ENCODE measurements around the gene PAX6.
A peak's percentile ranks its signal among the peaks of the same experiment; 100 is the strongest.

PAX6 gene

DNA sequence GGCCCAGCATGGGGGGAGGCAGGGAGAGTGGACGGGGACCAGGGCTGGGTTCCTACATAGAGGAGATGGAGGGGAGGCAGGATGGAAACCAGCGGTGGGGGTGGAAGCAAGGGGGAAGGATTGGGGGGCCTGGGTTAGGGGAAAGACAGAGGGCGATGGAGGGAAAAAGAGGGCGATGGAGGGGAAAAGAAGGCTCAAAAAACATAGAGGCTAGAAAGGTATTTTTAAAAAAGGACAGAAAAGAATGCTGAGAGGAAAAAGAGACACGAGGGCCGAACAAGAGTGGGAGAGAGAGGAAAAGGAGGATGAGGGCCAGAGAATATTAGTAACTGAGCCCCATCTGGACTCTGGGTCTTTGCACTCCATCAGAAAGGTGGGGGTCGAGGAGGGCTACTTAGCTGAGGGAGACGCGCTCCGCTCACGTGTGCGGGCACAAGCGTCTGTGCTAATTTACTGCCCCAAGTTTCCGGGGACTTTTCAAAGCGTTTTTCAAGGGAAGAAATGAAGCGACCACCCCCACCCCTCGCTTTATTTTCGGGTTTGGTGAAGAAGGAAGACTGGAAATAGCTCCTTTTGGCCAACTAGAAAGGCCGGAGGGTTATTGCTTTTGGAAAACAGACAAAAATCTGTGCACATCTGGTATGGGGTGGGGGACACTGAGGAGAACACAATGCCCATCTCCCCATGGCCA is 14.5 kb downstream of the PAX6 start:
- FAIRE-seq: no peak

DNA sequence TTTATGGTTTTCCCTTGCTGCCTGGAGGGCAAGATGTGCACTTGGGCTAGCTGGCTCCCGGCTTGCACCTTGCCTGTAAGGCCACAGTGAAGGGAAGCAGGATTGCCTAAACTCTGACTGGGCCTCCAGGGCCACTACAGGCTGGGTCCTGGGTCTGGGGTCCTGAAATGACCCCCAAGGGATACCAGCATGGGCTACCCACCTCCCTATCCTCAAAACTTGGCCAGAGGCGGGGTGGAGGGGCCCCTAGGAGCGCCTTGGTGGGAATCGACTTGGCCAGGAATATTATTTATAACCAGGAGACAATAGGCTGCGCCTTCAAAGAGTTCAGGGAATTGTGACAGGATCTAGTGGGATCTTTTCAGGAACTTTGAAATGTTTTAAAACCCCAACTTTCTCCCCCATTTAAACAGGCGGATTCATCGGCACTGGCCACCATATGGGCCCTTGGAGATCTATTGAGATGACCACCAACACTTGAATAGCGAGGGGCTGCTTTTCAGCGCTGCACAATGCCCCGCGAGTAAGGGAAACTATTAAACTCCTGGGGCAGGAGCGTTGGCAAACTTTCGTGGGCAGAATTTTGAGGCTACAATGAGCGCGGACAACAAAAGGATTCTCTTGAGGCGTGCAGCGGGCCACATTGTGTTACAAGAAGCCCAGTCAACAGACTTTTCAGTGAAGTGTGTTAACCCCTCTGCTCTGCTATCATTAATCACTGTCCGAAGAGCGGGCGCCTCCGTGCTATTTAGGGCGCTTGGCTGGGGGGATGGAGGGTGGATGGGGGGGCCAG is 15.2 kb downstream of the PAX6 start:
- FAIRE-seq: no peak

DNA sequence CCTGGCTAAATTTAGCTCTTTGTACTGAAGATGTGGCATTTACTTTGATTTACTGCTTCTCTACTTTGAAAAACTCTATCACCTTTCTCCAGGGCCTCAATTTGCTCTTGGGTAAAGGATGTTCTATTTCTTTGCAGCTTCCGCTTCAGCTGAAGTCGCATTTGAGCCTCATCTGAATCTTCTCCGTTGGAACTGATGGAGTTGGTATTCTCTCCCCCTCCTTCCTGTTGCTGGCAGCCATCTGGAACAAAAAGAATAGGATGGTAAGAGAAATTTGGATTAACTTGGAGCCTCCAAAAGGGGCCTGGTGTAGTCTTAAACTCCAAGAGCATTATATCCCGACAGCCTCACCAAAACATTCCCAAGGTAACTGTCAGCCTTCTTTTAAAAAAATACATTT is 16.6 kb downstream of the PAX6 start:
- FAIRE-seq: no peak

DNA sequence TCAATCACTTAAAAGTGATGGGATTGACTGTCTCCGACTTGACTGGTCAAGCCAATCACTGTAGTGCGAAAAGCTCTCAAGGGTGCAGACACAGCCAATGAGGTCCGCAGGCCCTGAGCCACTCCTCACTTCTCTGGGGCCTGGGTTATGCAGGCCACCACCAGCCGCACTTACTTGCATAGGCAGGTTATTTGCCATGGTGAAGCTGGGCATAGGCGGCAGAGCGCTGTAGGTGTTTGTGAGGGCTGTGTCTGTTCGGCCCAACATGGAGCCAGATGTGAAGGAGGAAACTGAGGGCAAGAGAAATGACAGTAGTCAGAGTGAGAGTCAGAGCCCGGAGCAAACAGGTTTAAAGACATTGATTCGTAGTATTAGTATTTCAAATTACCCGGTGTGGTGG is 17.9 kb downstream of the PAX6 start:
- no peak for FAIRE-seq

DNA sequence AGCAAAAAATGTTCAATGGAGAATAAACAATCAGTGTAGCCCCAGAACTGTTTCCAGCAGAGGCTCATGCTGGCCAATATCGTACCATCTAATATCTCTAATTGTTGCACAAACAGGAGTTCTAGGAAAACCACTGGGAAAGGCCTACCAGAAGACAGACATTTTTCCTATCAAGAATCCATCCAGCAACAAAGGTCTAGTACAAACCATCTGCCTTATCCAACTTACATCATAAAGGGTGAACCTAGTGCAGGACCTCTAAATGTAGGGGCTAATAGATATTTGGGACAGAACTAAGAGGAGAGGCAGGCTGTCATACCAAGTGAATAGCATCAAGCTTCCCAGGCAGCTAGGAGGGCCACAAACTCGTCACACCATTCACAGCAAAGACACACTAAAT is 18.7 kb downstream of the PAX6 start:
- no peak for FAIRE-seq

DNA sequence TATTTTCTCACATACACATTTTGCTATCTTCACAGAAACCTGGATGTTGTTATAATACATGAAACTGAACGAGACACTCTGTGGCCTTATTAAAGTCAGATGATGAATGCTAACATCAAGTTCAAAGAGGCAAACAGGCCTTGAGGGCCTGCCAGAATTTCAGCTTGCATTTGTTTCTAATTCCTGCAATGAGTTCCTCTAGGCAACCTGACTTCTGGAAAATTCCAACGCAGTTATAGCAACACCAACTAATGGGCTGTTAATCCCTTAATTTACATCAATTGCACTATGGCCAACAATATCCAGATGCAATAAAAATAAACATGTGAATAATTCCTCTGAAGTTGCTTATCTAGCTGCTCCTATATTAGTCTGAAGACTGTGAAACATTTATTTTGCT is 19.1 kb downstream of the PAX6 start:
- FAIRE-seq: no peak

DNA sequence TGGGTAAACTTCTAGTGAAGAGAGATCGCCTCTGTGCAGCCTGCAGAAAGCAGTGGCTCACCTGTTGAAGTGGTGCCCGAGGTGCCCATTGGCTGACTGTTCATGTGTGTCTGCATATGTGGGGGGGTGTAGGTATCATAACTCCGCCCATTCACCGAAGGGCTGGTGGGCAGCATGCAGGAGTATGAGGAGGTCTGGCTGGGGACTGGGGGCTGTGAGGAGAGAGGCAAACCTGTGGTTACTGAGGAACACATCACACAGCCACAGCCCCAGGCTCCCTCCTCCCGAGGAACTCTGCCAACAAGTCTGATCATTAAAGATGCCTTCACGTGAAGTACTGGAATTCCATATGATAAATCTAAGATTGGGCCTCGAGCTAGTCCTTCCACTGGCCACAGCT is 20.5 kb downstream of the PAX6 start:
- no peak for FAIRE-seq

DNA sequence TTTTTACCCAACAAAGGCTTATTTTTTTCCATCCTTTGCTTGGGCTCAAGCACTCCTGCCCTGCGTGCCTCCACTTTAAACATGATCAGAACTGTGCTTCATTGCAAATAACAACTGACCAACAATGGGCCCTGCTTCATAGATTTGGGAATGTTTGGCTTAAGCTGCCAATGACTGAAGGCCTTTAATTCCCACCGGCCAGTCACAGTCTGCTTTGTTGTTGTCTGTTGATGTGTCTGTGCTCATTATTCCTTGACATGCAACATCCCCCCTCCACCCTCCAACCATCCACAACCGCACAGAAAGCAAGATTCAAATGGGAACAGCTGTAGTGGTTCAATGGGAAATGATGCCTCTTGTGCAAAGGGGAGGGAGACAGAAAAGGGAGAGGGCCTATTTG is 23.0 kb downstream of the PAX6 start:
- FAIRE-seq: no peak

DNA sequence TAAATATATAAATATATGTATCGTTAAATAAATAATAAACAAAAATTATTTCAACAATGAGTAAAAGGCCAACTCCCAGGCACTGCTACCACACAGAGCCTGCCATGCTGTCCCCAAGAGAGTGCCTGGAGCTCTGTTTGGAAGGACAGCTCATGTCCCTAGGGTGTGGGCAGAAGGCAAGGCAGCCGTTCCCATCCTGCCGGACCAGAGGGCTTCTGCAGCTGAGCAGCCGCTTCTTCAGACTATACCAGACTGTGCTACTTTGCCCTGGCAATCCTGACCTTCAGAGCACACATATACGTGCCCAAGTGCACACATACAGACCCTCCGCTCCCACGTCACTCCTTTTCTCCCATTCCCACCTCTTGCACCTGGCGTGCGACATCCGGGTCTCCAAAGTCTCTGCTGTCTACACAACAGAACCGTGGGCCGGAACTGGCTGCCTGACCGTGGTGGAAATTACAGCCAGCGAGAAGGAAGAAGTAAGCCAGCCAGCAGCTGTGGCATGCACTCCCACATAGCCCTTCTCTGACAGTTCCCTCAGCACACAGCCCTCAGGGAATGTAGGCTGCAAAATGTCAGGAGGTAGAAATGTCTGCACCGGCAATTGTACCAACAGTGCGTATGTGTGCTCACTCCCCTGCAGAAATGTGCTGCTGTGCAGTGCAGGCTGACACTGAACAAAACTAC is 24.0 kb downstream of the PAX6 start:
- no peak for FAIRE-seq

DNA sequence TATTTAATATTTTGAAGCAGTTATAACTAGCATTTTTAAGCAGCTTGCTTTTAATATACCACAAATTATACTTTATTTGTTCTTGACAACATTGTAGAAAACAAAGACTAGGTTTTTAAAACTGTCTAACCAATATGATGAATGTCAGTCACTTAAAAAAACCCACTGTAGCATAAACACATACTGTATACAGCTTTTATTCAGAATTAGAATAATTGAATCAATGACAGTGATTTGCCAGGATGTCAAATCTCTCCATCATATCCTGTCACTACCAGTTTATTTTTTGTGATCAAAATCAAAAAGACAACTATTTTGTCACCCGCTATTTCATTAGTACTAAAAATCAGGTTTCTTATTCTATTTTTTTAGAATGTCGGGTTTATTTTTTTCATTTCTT is 26.5 kb downstream of the PAX6 start:
- FAIRE-seq: no peak

DNA sequence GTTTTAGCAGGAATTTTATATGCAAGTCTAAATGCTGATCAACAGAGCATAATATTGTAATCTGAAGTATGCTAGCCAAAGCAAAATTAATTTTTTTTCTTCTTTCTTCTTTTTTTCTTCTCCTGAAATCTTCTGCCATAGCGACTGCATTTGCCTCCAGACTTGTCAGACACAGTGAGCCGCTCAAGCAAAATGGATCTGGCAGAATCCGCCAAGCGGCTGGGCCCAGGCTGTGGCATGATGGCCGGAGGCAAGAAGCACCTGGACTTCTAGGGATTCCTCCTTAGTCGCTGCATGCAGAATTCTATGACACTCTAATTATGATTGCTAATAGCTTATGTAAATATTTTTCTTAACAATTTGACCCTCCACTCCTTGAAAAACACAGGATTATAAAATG is 27.9 kb downstream of the PAX6 start:
- FAIRE-seq: peak; percentile 53

DNA sequence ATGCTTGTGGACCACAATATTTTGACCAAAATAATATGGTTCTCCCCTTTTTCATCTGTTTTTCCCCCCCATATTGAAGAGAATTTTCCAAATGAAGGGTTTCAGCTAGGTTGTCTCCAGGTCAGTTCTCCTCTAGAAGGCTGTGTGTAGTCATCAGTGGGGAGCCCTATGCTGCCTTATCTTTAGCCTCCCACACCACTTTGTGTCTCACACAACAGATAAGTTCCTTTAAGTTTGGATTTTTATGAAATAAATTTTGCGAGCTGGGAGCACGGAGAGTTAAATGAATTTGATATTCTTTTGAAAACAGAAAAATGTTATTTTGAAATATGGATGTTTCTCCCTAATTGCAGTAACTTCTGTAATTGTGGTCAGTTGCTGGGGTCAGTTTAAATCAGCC is 28.9 kb downstream of the PAX6 start:
- no peak for FAIRE-seq

DNA sequence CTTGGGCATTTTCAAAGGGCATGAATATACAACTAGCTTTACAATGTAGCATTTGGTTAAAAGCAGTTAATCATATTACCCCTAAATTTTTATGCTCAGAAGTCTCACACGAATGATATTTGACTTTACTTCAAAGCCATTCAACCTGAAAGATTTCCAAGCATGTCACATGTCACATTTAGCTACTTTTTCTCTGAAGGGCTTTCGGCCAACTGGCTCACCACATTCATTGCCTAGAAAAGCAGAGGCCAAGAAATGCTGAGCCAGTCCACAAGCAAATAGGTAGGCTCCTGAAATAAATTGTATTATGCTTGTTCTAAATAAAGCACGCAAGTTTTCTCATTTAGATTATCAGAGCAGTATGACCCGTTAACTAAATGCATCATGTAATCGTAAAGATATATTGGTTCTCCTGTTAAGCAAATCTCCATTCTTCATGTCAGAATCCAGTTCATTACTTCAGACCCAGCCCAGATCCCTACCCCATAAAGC is 30.6 kb downstream of the PAX6 start:
- peak; percentile 97 for FAIRE-seq

DNA sequence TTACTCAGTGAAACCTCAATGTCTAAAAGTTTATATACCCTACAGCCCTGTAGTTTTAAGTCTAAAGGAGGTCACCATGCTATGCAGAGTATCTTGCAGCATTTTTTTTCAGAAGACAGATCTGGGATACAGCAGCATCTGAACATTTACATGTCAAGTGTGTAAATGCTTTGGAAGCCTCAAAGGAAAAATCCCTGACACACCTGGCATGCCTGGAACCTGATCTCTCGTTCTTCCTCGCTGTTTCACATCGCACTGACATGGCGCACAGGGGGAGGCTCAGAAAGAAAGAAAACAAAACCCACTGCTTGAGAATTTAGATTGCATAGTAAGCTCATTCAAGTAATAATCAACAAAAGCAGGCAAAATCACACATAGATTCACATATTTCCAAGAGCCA is 31.0 kb downstream of the PAX6 start:
- no peak for FAIRE-seq

DNA sequence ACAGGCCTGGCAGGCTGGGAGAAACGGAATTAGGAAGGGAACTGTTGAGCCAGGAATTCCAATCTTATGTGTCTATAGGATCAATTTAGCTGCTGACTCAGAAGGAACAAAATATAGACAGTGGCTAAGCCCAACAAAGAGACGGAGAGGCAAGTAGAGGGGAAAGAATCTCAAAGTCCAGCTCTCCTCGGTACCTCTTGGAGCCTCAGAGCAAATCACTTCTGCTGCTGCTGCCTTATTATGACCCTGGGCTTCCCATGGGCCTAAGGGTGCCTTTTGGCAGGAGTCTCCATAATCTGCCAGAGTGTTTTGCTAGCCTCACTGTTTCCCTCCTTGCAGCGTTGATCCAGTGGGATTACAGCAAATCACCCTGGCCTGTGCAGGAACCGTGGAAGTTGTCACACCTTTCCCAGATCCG is 31.7 kb downstream of the PAX6 start:
- no peak for FAIRE-seq

DNA sequence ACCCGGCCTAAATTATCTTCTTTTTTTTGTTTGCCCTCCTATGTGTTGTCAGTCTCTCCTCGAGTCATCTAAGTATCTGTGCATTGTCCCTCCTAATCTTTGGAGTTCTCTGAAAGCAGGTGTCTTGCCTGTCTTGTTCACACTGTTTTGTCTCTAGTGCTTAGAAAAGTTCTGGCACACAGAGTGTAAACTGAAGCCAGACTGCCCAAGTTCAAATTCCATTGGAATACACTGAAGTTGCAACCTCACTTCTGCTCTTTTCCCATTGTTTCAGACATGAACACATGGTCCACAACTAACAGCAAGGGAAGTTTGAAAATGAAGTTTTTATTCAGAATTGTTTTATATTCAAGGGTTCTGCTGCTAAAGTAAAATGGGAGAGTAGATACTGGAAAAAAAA is 38.7 kb downstream of the PAX6 start:
- no peak for FAIRE-seq

DNA sequence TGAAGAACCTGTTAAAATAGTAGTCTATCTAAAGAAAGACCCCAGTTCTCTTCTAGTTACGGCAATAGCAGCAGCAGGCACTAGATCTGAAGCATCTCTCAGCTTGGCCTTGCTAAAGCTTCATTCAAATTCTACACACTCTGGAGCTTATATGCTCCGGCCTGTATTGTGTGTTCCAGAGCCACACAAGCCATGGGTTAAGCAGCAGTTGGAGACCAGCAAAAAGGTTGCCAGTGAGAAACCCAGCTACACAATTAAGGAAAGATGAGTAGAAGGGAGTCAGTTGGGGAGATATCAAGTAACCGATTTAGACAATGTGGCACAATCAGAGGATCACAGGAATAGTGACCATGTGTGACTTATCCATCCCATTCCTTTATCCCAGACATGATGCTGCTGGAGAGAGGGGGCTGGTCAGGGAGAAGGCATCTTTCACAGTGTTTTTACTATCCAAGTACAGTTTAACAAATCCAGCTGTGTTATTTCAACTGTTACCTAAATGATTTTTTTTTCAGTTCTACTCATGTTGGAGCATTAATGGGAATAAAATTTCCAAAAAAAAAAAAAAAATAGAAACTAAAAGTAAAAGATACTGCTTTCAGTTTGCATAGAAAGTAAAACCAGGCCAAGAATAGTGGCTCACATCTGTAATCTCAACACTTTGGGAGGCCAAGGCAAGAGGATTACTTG is 41.0 kb downstream of the PAX6 start:
- no peak for FAIRE-seq

DNA sequence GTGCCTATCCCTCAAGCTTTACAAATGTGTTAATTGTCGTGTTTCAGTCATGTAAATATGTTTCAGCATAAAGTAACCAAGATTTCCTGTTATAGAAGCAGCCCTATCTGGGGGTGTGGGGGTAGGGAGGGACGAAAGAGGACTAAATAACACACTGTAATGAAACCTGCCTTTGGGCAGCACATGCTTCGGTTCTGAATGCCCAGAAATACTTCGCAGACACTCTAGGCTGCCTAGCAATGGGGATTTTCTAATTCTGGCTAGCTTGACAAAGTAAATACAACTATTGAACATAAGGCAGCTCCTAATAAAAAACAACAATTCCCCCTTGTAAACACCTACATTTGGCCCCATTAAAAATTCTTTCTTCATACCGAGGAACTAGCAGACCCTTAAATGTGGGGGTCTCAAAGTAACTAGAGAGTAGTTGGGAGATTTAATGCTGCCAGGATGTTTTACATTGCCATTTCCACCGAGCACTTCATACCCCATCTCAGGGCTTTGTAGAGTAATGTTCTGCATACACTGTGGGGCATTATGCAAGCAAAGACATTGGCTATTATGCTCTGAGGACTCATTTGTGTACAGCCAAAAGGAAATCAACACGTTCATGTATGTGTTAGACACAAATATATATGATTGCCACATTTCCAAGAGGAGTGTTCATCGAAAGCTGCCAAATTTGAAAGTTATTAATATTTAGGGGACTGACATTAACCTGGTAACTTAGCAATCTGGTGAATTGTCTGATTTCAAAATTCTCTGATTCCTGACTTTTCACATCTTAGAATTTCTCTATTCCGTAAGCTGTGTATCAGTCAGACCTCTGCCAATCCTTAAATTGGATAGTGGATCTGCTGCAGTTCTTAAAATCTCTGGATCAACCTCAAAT is 42.1 kb downstream of the PAX6 start:
- FAIRE-seq: peak; percentile 97

DNA sequence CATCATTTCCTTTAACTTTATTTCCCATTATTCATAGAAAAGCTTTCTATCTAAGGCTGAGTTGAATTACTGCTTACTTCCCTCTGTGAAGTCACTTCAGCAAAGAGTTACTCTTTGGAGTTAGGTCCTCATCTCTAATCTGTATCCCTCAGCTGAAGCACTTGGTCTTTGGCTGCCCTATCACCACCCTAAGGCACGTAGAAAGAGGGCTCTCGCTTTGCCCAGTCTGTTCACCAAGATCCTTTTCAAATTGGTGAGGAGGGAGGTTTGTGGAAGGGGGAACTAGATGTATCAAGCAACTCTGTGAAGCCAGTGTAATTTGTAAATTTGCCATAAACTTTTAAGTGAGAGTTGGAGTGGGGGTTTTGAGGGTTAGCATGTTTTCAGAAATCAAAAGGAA is 43.4 kb downstream of the PAX6 start:
- FAIRE-seq: no peak

DNA sequence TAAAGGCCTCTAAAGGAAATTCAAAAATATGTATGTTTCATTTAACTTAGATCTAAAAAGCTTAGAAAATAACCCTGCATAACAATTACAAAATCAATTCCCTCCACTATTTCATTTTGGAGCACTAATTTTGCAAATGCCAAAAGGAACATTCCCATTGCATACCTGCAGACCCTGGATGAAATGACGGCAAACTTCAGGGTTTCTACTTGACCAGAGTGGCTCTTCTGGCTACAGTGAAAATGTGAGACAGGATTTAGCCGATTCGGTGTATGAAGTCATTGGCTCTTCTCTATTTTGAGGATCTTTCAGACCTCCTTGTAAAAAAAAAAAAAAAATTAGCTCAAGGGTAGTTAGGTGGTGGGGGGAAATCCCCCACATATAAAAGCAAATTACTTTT is 44.1 kb downstream of the PAX6 start:
- no peak for FAIRE-seq

DNA sequence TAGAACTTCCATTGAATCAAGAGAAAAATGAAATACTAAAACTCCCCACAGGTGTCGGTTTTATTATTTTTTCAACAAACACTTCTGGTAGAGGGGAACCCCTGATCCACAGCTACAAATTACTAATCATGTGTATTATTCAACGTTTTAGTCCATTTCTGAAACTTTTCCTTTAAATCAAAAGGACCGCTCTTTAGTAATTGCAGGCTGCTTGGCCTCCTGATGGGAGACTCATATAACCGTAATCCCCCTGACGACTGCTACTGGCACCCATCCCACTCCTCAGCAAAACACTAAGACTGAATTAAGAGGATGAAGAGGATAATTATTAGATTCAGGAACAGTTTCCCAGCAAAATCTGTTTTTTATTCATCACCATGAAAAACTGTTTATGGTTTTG is 46.4 kb downstream of the PAX6 start:
- no peak for FAIRE-seq

DNA sequence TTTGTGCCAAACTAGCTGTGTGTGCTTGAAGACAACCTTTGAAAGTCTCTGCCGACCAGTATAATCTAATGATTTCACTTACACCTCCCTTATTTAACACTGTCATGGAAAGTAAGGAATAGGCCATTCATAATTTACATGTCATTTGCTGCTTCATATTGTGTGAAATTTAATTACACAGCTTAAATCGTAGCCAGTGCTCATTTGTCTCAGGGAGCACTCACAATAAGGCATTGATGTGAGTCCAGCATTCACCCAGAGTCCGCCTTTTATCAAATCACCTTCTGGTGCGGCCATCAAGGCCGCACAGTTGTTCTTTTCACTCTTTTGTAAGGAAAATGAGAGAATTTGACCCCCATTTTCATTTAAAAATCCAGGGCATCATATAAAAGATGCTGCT is 46.9 kb downstream of the PAX6 start:
- peak; percentile 93 for FAIRE-seq

Data from islet of Langerhans (tissue), 1 donor.